Lower leg skin (tissue), 3 donors: ENCODE measurements around the gene SPACA5.

Source experiments
- CTCF ChIP-seq, 3 donors: fragments of 450-650 bp; IDR thresholded peaks; one replicate each; pipeline ENCODE4 v1.5.1; 2016; ENCODE audit warnings: antibody characterized with exemption in 3 of 3, mild to moderate bottlenecking in 3 of 3, moderate library complexity in 2 of 3
- POLR2A ChIP-seq, 2 donors: fragments of 450-650 bp; IDR thresholded peaks; one replicate each; pipeline ENCODE4 v1.6.1; 2016 to 2017; ENCODE audit warnings: antibody characterized with exemption in 2 of 2, mild to moderate bottlenecking in 1 of 2, moderate library complexity in 1 of 2

- no peak for TF ChIP-seq POLR2A (IDR thresholded peaks at IDR 0.05)
- no peak for TF ChIP-seq CTCF (IDR thresholded peaks at IDR 0.05)
Measured at GRCh38 chrX:48003367-48003757, 3.4 kb upstream of the SPACA5 start.
